WI38 (cell line): ENCODE measurements around the gene GPR55.

Experiments used
- H3K4me3 ChIP-seq: 2 replicates; pipeline ENCODE4 v1.5.1; 2011; ENCODE audit warnings: low read depth, mild to moderate bottlenecking, control low read depth, low read length
- CTCF ChIP-seq: IDR thresholded peaks from 2 replicates; pipeline ENCODE4 v1.5.1; 2012; ENCODE audit warnings: low read depth, mild to moderate bottlenecking, control low read depth, low read length

Gene GPR55

GRCh38 chr2:230955163-230955737 lies 30.2 kb upstream of the GPR55 start:
- H3K4me3 ChIP-seq, result no peak overlapping the region
- TF ChIP-seq CTCF, result no peak

GRCh38 chr2:230954746-230955145 lies 29.7 kb upstream of the GPR55 start:
- no peak overlapping the region for H3K4me3 ChIP-seq
- no peak for TF ChIP-seq CTCF

- TF ChIP-seq CTCF, result no peak
- H3K4me3 ChIP-seq, result no peak overlapping the region
Measured at GRCh38 chr2:230953845-230954244, 28.8 kb upstream of the GPR55 start.

- H3K4me3 ChIP-seq, result no peak overlapping the region
- TF ChIP-seq CTCF, result no peak
Measured at GRCh38 chr2:230952226-230952956, 27.3 kb upstream of the GPR55 start.

- no peak for TF ChIP-seq CTCF
- no peak overlapping the region for H3K4me3 ChIP-seq
Measured at GRCh38 chr2:230951396-230951795, 26.4 kb upstream of the GPR55 start.

- H3K4me3 ChIP-seq, result no peak overlapping the region
- TF ChIP-seq CTCF, result no peak
Measured at GRCh38 chr2:230950874-230951339, 25.9 kb upstream of the GPR55 start.
